HG03045 (cell line): Measurements from ENCODE around the gene DSTN.
"Not testable (repeated sequence)": the region's sequence is repeated elsewhere in the genome, so short reads cannot be mapped to it uniquely, and the experiment has no call there.

Experiments used
- ATAC-seq: cut with Tn5 transposase; IDR thresholded peaks from one replicate; pipeline ENCODE4 v1.9.1; 2021; ENCODE audit warnings: mild to moderate bottlenecking, moderate library complexity; ENCODE audit not compliant: unreplicated experiment

DSTN gene

GRCh38 chr20:17648791-17649730, 79.2 kb downstream of the DSTN start:
- ATAC-seq: no peak

GRCh38 chr20:17650301-17651128, 80.6 kb downstream of the DSTN start:
- ATAC-seq: no peak

GRCh38 chr20:17651129-17651759, 81.4 kb downstream of the DSTN start:
- ATAC-seq: no peak

GRCh38 chr20:17651760-17652388, 82.0 kb downstream of the DSTN start:
- ATAC-seq: no peak

- no peak for ATAC-seq
These were observed 82.5 kb downstream of the DSTN start for GRCh38 chr20:17652411-17652810.

- no peak for ATAC-seq
These were observed 84.2 kb downstream of the DSTN start for GRCh38 chr20:17653835-17654648.

- no peak for ATAC-seq
These were observed 84.9 kb downstream of the DSTN start for GRCh38 chr20:17654649-17655285.

GRCh38 chr20:17655286-17655651, 85.4 kb downstream of the DSTN start:
- ATAC-seq: no peak

- ATAC-seq: no peak
These were observed 86.1 kb downstream of the DSTN start for GRCh38 chr20:17655865-17656479.

- no peak for ATAC-seq
These were observed 87.4 kb downstream of the DSTN start for GRCh38 chr20:17657079-17657825.

- no peak for ATAC-seq
These were observed 88.2 kb downstream of the DSTN start for GRCh38 chr20:17657898-17658647.

GRCh38 chr20:17658648-17658993, 88.7 kb downstream of the DSTN start:
- no peak for ATAC-seq

- ATAC-seq: not testable (repeated sequence)
These were observed 89.5 kb downstream of the DSTN start for GRCh38 chr20:17659344-17659743.
